ENCODE results near the gene MAPK11. TPM values are rescaled to one million over a fixed set of nuclear protein-coding genes. Genes with fewer than 3 reads are reported as not detected.
A peak's percentile ranks its signal among the peaks of the same experiment; 100 is the strongest.

MAPK11 gene
- polyA plus RNA-seq, 1 donor (not counting 4 experiments of a cell fraction or from before 2014, with no cell fraction given), result 4.6 TPM

DNA sequence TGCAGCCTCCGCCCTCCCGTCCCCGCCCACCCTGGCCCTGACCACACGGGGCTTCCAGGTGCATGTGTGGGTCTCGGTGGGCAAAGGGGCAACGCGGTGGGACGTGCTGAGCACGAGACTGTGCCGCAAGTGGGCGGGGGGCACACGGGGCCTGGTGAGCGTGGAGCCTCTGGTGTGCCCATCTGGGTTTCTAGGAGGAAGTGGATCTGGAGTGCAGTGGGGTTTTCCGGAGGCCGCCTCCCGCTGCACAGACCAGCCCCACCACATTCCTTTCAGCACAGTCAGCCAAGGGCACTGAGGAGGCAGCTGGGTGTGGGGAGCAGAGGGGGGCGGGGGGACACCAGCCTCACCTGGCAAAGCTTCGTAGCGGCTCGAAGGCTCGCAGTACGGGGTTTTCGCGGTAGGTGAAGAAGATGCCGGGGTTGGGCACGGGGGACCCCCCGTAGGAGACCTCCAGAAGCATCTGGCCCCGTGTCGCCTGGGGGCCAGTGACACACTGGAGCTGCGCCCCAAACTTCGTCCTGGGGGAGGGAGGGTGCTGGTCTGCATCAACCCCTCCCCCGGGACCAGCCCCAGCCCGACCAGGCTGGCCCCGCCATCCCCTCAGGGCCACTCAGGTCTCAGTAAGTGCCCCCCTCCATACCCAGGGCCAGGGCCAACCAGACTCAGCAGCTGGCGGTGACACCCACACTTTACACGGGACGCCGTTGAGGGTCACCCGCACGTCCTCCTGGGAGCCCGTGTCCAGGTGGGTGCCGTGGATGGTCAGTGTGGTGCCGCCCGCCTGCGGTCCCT lies 12.4 kb upstream of the MAPK11 start:
- peak; percentile 89 for FAIRE-seq
- H3K9me3 ChIP-seq (ENCODE audit: control insufficient read depth, low read depth, low read length), result no peaks in the 10 kb centered on the region

DNA sequence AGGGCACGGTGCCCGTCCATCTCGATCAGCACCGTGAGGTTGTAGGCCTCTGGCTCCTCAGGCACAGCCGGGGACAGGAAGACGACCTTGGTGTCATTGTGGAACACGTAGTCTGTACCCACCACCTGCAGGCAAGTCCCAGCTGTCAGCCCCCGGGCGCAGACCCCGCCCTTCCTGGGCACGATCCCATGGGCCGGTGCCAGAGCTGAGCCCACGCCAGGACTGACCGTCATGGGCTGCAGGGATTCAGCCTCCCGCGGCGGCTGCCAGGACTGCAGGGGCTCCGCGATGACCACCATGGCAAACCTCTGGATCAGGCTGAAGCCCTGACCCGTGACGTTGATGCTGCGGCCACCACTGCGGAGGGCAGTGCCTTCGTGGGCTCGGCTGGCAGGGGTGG lies 11.8 kb upstream of the MAPK11 start:
- Histone ChIP-seq H3K27me3 (ENCODE audit: control insufficient read depth, extremely low read depth, insufficient read depth, low read length) (no peaks in the 10 kb centered on the region), H3K4me2 (ENCODE audit: control insufficient read depth, extremely low read depth, insufficient read depth, low read depth, low read length) (peak overlapping the region; percentile 69), H3K36me3 (ENCODE audit: control insufficient read depth in 2 of 2, extremely low read depth in 1 of 2, insufficient read depth in 2 of 2, low read length in 2 of 2) (peaks cover 28 to 32% of the 10 kb centered on the region in 2 experiments), H3K9me3 (ENCODE audit: control insufficient read depth, low read depth, low read length) (no peaks in the 10 kb centered on the region), H4K20me1 (ENCODE audit: control insufficient read depth, extremely low read depth, insufficient read depth, low read length) (no peaks in the 10 kb centered on the region), H2AFZ (ENCODE audit: control insufficient read depth, low read length) (no peak overlapping the region), H3K9me1 (ENCODE audit: control insufficient read depth, extremely low read depth, insufficient read depth, low read length) (no peaks in the 10 kb centered on the region), H3K4me3 (ENCODE audit: control insufficient read depth in 2 of 3, extremely low read depth in 1 of 3, insufficient read depth in 2 of 3, low read depth in 1 of 3, low read length in 3 of 3) (peak overlapping the region in 2 of 3 experiments; percentile 20 to 25), H3K27ac (ENCODE audit: control insufficient read depth, insufficient read depth, low read length) (peak overlapping the region; percentile 70), H3K9ac (ENCODE audit: control insufficient read depth, extremely low read depth, insufficient read depth, low read length) (peak overlapping the region; percentile 54), H3K4me1 (ENCODE audit: control insufficient read depth, extremely low read depth, insufficient read depth, low read length) (peaks cover 18% of the 10 kb centered on the region), H3K79me2 (ENCODE audit: control insufficient read depth, insufficient read depth, low read length) (peaks cover 15% of the 10 kb centered on the region)
- TF ChIP-seq EZH2 (IDR thresholded peaks at IDR 0.05; ENCODE audit: low read length), result no peak
- TF ChIP-seq, protein P1, sequence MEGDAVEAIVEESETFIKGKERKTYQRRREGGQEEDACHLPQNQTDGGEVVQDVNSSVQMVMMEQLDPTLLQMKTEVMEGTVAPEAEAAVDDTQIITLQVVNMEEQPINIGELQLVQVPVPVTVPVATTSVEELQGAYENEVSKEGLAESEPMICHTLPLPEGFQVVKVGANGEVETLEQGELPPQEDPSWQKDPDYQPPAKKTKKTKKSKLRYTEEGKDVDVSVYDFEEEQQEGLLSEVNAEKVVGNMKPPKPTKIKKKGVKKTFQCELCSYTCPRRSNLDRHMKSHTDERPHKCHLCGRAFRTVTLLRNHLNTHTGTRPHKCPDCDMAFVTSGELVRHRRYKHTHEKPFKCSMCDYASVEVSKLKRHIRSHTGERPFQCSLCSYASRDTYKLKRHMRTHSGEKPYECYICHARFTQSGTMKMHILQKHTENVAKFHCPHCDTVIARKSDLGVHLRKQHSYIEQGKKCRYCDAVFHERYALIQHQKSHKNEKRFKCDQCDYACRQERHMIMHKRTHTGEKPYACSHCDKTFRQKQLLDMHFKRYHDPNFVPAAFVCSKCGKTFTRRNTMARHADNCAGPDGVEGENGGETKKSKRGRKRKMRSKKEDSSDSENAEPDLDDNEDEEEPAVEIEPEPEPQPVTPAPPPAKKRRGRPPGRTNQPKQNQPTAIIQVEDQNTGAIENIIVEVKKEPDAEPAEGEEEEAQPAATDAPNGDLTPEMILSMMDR (optimal IDR thresholded peaks at IDR 0.05 in 1 of 3, IDR thresholded peaks at IDR 0.05 in 1 of 3, conservative IDR thresholded peaks at IDR 0.05 in 1 of 3; ENCODE audit: extremely low read depth in 1 of 3, insufficient read depth in 2 of 3, low read length in 3 of 3), result peak in 1 of 3 experiments; percentile 10
- DNase-seq (ENCODE audit: low read depth, low spot score) (no peak), FAIRE-seq (no peak)
- dilution Hi-C loops (cut with MboI; ENCODE audit: extremely low pct_ligation_motif_present, low sequenced_read_pairs), result no loop called here

More for the DNA sequence above, 12.4 kb upstream of the MAPK11 start:
- dilution Hi-C loops (cut with MboI; ENCODE audit: extremely low pct_ligation_motif_present, low sequenced_read_pairs), result no loop called here
- peak overlapping the region in 2 of 3 experiments; percentile 25 to 27 for H3K4me3 ChIP-seq (ENCODE audit: control insufficient read depth in 2 of 3, extremely low read depth in 1 of 3, insufficient read depth in 2 of 3, low read depth in 1 of 3, low read length in 3 of 3)
- peaks cover 18% of the 10 kb centered on the region for H3K4me1 ChIP-seq (ENCODE audit: control insufficient read depth, extremely low read depth, insufficient read depth, low read length)
- TF ChIP-seq, protein P1 (optimal IDR thresholded peaks at IDR 0.05 in 1 of 3, IDR thresholded peaks at IDR 0.05 in 1 of 3, conservative IDR thresholded peaks at IDR 0.05 in 1 of 3; ENCODE audit: extremely low read depth in 1 of 3, insufficient read depth in 2 of 3, low read length in 3 of 3), result no peak
- no peak for TF ChIP-seq EZH2 (IDR thresholded peaks at IDR 0.05; ENCODE audit: low read length)
- no peaks in the 10 kb centered on the region for H3K27me3 ChIP-seq (ENCODE audit: control insufficient read depth, extremely low read depth, insufficient read depth, low read length)
- H3K9ac ChIP-seq (ENCODE audit: control insufficient read depth, extremely low read depth, insufficient read depth, low read length), result peak overlapping the region; percentile 54
- H4K20me1 ChIP-seq (ENCODE audit: control insufficient read depth, extremely low read depth, insufficient read depth, low read length), result no peaks in the 10 kb centered on the region
- DNase-seq (ENCODE audit: low read depth, low spot score), result peak; percentile 71
- H3K9me1 ChIP-seq (ENCODE audit: control insufficient read depth, extremely low read depth, insufficient read depth, low read length), result no peaks in the 10 kb centered on the region
- no peak overlapping the region for H2AFZ ChIP-seq (ENCODE audit: control insufficient read depth, low read length)
- H3K4me2 ChIP-seq (ENCODE audit: control insufficient read depth, extremely low read depth, insufficient read depth, low read depth, low read length), result peak overlapping the region; percentile 69
- H3K36me3 ChIP-seq (ENCODE audit: control insufficient read depth in 2 of 2, extremely low read depth in 1 of 2, insufficient read depth in 2 of 2, low read length in 2 of 2), result peaks cover 28 to 32% of the 10 kb centered on the region in 2 experiments
- peak overlapping the region; percentile 70 for H3K27ac ChIP-seq (ENCODE audit: control insufficient read depth, insufficient read depth, low read length)
- peaks cover 15% of the 10 kb centered on the region for H3K79me2 ChIP-seq (ENCODE audit: control insufficient read depth, insufficient read depth, low read length)

All from keratinocyte (primary cell).